HL-60 (cell line): ENCODE measurements around the gene DPF3.

Experiments used
- DNase-seq, 2 experiments: peaks; one replicate each; pipeline ENCODE4 v3.0.0-alpha.2; 2010 to 2020; ENCODE audit warnings: low read depth in 1 of 2, low spot score in 1 of 2
- H3K27ac ChIP-seq: fragments of 250-450 bp; sonication (Bioruptor Pico); replicated peaks from 2 replicates; pipeline ENCODE4 v1.5.1; 2020; ENCODE audit warnings: mild to moderate bottlenecking, moderate library complexity
- H3K27me3 ChIP-seq: fragments of 250-450 bp; sonication (Bioruptor Pico); 2 replicates; pipeline ENCODE4 v1.5.1; 2021; ENCODE audit warnings: mild to moderate bottlenecking, moderate library complexity; ENCODE audit not compliant: insufficient read depth, poor library complexity, severe bottlenecking
- H3K4me3 ChIP-seq: replicated peaks from 2 replicates; pipeline ENCODE4 v1.5.1; 2011; ENCODE audit warnings: mild to moderate bottlenecking, control low read depth, low read length; ENCODE audit not compliant: insufficient read depth
- CTCF ChIP-seq: IDR thresholded peaks from one replicate; pipeline ENCODE4 v1.5.1; 2011; ENCODE audit warnings: low read length, control low read depth, inconsistent platforms; ENCODE audit not compliant: insufficient read depth
- GABPA ChIP-seq: IDR thresholded peaks from 2 replicates; pipeline ENCODE4 v1.6.1; 2012; ENCODE audit warnings: low read depth
- POLR2AphosphoS5 ChIP-seq: IDR thresholded peaks from 2 replicates; pipeline ENCODE4 v1.6.1; 2012; ENCODE audit warnings: low read depth
- REST ChIP-seq: IDR thresholded peaks from 2 replicates; pipeline ENCODE4 v1.6.1; 2012; ENCODE audit warnings: low read depth; ENCODE audit not compliant: insufficient replicate concordance
- SPI1 ChIP-seq: IDR thresholded peaks from 2 replicates; pipeline ENCODE4 v1.6.1; 2012; ENCODE audit warnings: low read depth, mild to moderate bottlenecking, borderline replicate concordance

DPF3 gene

GRCh38 chr14:72909163-72909562 lies 15.3 kb upstream of the DPF3 start:
- H3K4me3 ChIP-seq = no peak overlapping the region
- H3K27ac ChIP-seq = no peak overlapping the region
- no peaks in the 10 kb centered on the region for H3K27me3 ChIP-seq
- TF ChIP-seq SPI1 (no peak), CTCF (no peak), GABPA (no peak), REST (no peak), POLR2AphosphoS5 (no peak)
- no peak for DNase-seq

- no peaks in the 10 kb centered on the region for H3K27me3 ChIP-seq
- TF ChIP-seq GABPA (no peak), SPI1 (no peak), POLR2AphosphoS5 (no peak), CTCF (no peak), REST (no peak)
- H3K4me3 ChIP-seq = no peak overlapping the region
- DNase-seq = no peak
- H3K27ac ChIP-seq = no peak overlapping the region
Measured at GRCh38 chr14:72907886-72908285, 14.0 kb upstream of the DPF3 start.

- H3K27ac ChIP-seq = no peak overlapping the region
- TF ChIP-seq GABPA (no peak), REST (no peak), SPI1 (no peak), POLR2AphosphoS5 (no peak), CTCF (no peak)
- no peaks in the 10 kb centered on the region for H3K27me3 ChIP-seq
- no peak for DNase-seq
- H3K4me3 ChIP-seq = no peak overlapping the region
Measured at GRCh38 chr14:72906879-72907278, 13.0 kb upstream of the DPF3 start.
